H9 (cell line): ENCODE data around the gene BRSK1. TPM values are rescaled to one million over a fixed set of nuclear protein-coding genes. Genes with fewer than 3 reads are reported as not detected.

Source experiments
- DNase-seq: peaks from one replicate; pipeline ENCODE4 v3.0.0-alpha.2; 2017
- H2AFZ ChIP-seq: one replicate; pipeline ENCODE4 v1.6.1; 2013; ENCODE audit warnings: mild to moderate bottlenecking, low read length, control low read depth, moderate library complexity
- H2AK5ac ChIP-seq: 2 replicates; pipeline ENCODE4 v1.6.1; 2013; ENCODE audit warnings: low read length, control low read depth, mixed read lengths; ENCODE audit not compliant: insufficient read length
- H2BK120ac ChIP-seq: one replicate; pipeline ENCODE4 v1.6.1; 2013; ENCODE audit warnings: low read depth, mild to moderate bottlenecking, low read length, control low read depth, inconsistent platforms; ENCODE audit not compliant: poor library complexity, severe bottlenecking
- H2BK12ac ChIP-seq: 2 replicates; pipeline ENCODE4 v1.6.1; 2013; ENCODE audit warnings: low read length, control low read depth, mixed read lengths, low read depth; ENCODE audit not compliant: insufficient read length
- H2BK15ac ChIP-seq: 2 replicates; pipeline ENCODE4 v1.6.1; 2013; ENCODE audit warnings: low read depth, low read length, control low read depth
- H2BK20ac ChIP-seq: one replicate; pipeline ENCODE4 v1.6.1; 2013; ENCODE audit warnings: low read depth, mild to moderate bottlenecking, low read length, control low read depth, inconsistent platforms; ENCODE audit not compliant: poor library complexity, severe bottlenecking
- H2BK5ac ChIP-seq: 2 replicates; pipeline ENCODE4 v1.6.1; 2013; ENCODE audit warnings: low read length, control low read depth, mixed read lengths; ENCODE audit not compliant: insufficient read length
- H3K14ac ChIP-seq: 2 replicates; pipeline ENCODE4 v1.6.1; 2013; ENCODE audit warnings: low read length, control low read depth; ENCODE audit not compliant: insufficient read depth
- H3K18ac ChIP-seq: 2 replicates; pipeline ENCODE4 v1.6.1; 2013; ENCODE audit warnings: low read depth, mild to moderate bottlenecking, mixed read lengths, low read length, control low read depth; ENCODE audit not compliant: insufficient read length
- H3K23ac ChIP-seq: 2 replicates; pipeline ENCODE4 v1.6.1; 2013; ENCODE audit warnings: low read length, control low read depth, mixed read lengths, low read depth; ENCODE audit not compliant: insufficient read length
- H3K23me2 ChIP-seq: 2 replicates; pipeline ENCODE4 v1.6.1; 2013; ENCODE audit warnings: low read depth, mild to moderate bottlenecking, mixed read lengths, low read length, control low read depth; ENCODE audit not compliant: insufficient read length, poor library complexity, severe bottlenecking
- H3K27ac ChIP-seq: 2 replicates; pipeline ENCODE4 v1.5.1; 2013; ENCODE audit warnings: low read length, control low read depth, mixed read lengths, low read depth; ENCODE audit not compliant: insufficient read length
- H3K27me3 ChIP-seq: 2 replicates; pipeline ENCODE4 v1.6.1; 2013; ENCODE audit warnings: low read length, control low read depth, inconsistent platforms; ENCODE audit not compliant: insufficient read depth
- H3K4ac ChIP-seq: 2 replicates; pipeline ENCODE4 v1.6.1; 2013; ENCODE audit warnings: low read depth, mild to moderate bottlenecking, control low read depth, inconsistent platforms, low read length, moderate library complexity
- H3K4me1 ChIP-seq: 2 replicates; pipeline ENCODE4 v1.6.1; 2013; ENCODE audit warnings: low read length, control low read depth, inconsistent platforms; ENCODE audit not compliant: insufficient read depth
- H3K4me2 ChIP-seq: 2 replicates; pipeline ENCODE4 v1.6.1; 2013; ENCODE audit warnings: low read length, control low read depth, mixed read lengths; ENCODE audit not compliant: insufficient read length, insufficient read depth
- H3K56ac ChIP-seq: 2 replicates; pipeline ENCODE4 v1.6.1; 2013; ENCODE audit warnings: low read depth, mild to moderate bottlenecking, mixed read lengths, low read length, control low read depth; ENCODE audit not compliant: insufficient read length
- H3K79me1 ChIP-seq: 2 replicates; pipeline ENCODE4 v1.6.1; 2013; ENCODE audit warnings: low read depth, mild to moderate bottlenecking, moderate library complexity, low read length, control low read depth, inconsistent platforms; ENCODE audit not compliant: insufficient read depth, poor library complexity, severe bottlenecking
- H3K79me2 ChIP-seq: 2 replicates; pipeline ENCODE4 v1.6.1; 2013; ENCODE audit warnings: low read length, control low read depth, inconsistent platforms; ENCODE audit not compliant: insufficient read depth
- H3K9ac ChIP-seq: 2 replicates; pipeline ENCODE4 v1.6.1; 2013; ENCODE audit warnings: low read length, control low read depth, mixed read lengths; ENCODE audit not compliant: insufficient read length; ENCODE audit errors: extremely low read depth
- H3K9me3 ChIP-seq: one replicate; pipeline ENCODE4 v1.6.1; 2013; ENCODE audit warnings: low read depth, low read length, inconsistent platforms; ENCODE audit not compliant: control insufficient read depth
- H3T11ph ChIP-seq: one replicate; pipeline ENCODE4 v1.6.1; 2013; ENCODE audit warnings: mild to moderate bottlenecking, low read length, control low read depth, inconsistent platforms
- H4K20me1 ChIP-seq: one replicate; pipeline ENCODE4 v1.6.1; 2013; ENCODE audit not compliant: control insufficient read depth, insufficient read length, insufficient read depth
- H4K5ac ChIP-seq: 2 replicates; pipeline ENCODE4 v1.6.1; 2013; ENCODE audit warnings: low read depth, mild to moderate bottlenecking, mixed read lengths, low read length, control low read depth; ENCODE audit not compliant: insufficient read length
- H4K8ac ChIP-seq: replicated peaks from 2 replicates; pipeline ENCODE4 v1.6.1; 2013; ENCODE audit warnings: low read length, control low read depth, mixed read lengths, low read depth; ENCODE audit not compliant: insufficient read length
- H4K91ac ChIP-seq: 2 replicates; pipeline ENCODE4 v1.6.1; 2013; ENCODE audit warnings: low read depth, mild to moderate bottlenecking, moderate library complexity, mixed read lengths, low read length, control low read depth; ENCODE audit not compliant: insufficient read length
- H3K27ac Mint-ChIP-seq, 3 experiments: 2 replicates in 2 of 3; 3 replicates in 1 of 3; pipeline ENCODE4 v1.8.0; 2020 to 2021; ENCODE audit warnings: mixed read lengths in 3 of 3, mild to moderate bottlenecking in 1 of 3, moderate library complexity in 1 of 3
- H3K27me3 Mint-ChIP-seq: 2 replicates; pipeline ENCODE4 v1.8.0; 2021; ENCODE audit warnings: low read depth, mild to moderate bottlenecking, moderate library complexity, mixed read lengths
- H3K36me3 Mint-ChIP-seq, 3 experiments: 2 replicates in 2 of 3; 3 replicates in 1 of 3; pipeline ENCODE4 v1.8.0; 2020 to 2021; ENCODE audit warnings: low read depth in 3 of 3, mixed read lengths in 3 of 3; ENCODE audit not compliant: insufficient read depth in 1 of 3
- H3K4me1 Mint-ChIP-seq, 2 experiments: 2 replicates each; pipeline ENCODE4 v1.8.0; 2020; ENCODE audit warnings: mixed read lengths in 2 of 2
- H3K4me3 Mint-ChIP-seq, 2 experiments: 2 replicates in 1 of 2; 3 replicates in 1 of 2; pipeline ENCODE4 v1.8.0; 2020 to 2021; ENCODE audit warnings: mild to moderate bottlenecking in 2 of 2, mixed read lengths in 2 of 2, moderate library complexity in 1 of 2
- H3K9me3 Mint-ChIP-seq, 2 experiments: 2 replicates in 1 of 2; 3 replicates in 1 of 2; pipeline ENCODE4 v1.8.0; 2020; ENCODE audit warnings: mild to moderate bottlenecking in 2 of 2, mixed read lengths in 2 of 2, moderate library complexity in 1 of 2
- WGBS: extraction: QIAGEN DNeasy Blood & Tissue Kit; methylation state at CpG from one replicate; pipeline ENCODE4 v1.1.7; 2013; ENCODE audit warnings: missing lambda C conversion rate, low lambda C conversion rate, mixed read lengths; ENCODE audit not compliant: insufficient read length; ENCODE audit errors: extremely low coverage; 5-methylcytosine and 5-hydroxymethylcytosine counted together
- total RNA-seq: library from RNA; stranded (reverse); gene quantifications from 2 replicates; pipeline ENCODE4 v1.2.1, GENCODE V29; 2021
- TF ChIP-seq, protein P1 (sequence below): fragments of 200-600 bp; sonication (generic); conservative IDR thresholded peaks from 3 replicates; pipeline ENCODE4 v1.8.0; 2021; ENCODE audit warnings: antibody characterized with exemption, mild to moderate bottlenecking

The BRSK1 gene
- total RNA-seq, 1 experiment from 2014 or later = 43.5 TPM

DNA sequence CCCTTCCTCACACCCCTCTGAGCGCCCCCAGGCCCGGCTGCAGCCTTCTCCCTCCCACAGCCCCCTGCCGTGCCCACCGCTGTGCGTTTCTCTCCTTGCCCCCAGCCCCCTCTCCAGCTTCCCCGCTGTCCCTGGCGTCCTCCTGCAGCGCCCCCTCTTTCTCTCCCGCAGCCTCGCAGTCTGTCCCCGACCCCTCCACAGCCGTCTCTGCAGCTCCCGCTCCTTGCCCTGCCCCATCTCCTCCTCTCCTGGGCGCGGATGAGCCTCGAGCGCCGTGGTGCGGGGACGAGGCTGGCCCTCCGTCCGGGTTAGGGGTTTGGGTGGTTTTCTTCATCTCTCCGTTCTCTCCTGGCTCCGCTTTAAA is 57.0 kb downstream of the BRSK1 start:
- peak overlapping the region; percentile 74 for H3K4me2 ChIP-seq
- peak overlapping the region; percentile 59 to 95 (median 95); a peak in 6 of 7 replicates for H3K27ac Mint-ChIP-seq
- H3K18ac ChIP-seq = peak overlapping the region; percentile 66
- H4K5ac ChIP-seq = no peak overlapping the region
- DNase-seq = peak; percentile 57
- no peak overlapping the region for H4K91ac ChIP-seq
- no peak overlapping the region for H3K23ac ChIP-seq
- H2AK5ac ChIP-seq = no peak overlapping the region
- peaks cover 17% of the 10 kb centered on the region for H3K23me2 ChIP-seq
- no peak overlapping the region for H2BK5ac ChIP-seq
- no peaks in the 10 kb centered on the region for H3K9me3 ChIP-seq
- H3T11ph ChIP-seq = no peak overlapping the region
- no CpG with 5 or more reads among the region's 24 CpGs for WGBS
- no peak overlapping the region for H2BK15ac ChIP-seq
- peak overlapping the region; percentile 26; the same call in 1 of the 2 replicates for H3K14ac ChIP-seq
- H3K56ac ChIP-seq = no peak overlapping the region
- H3K79me1 ChIP-seq = no peaks in the 10 kb centered on the region
- no peak overlapping the region for H2AFZ ChIP-seq
- TF ChIP-seq, protein P1, sequence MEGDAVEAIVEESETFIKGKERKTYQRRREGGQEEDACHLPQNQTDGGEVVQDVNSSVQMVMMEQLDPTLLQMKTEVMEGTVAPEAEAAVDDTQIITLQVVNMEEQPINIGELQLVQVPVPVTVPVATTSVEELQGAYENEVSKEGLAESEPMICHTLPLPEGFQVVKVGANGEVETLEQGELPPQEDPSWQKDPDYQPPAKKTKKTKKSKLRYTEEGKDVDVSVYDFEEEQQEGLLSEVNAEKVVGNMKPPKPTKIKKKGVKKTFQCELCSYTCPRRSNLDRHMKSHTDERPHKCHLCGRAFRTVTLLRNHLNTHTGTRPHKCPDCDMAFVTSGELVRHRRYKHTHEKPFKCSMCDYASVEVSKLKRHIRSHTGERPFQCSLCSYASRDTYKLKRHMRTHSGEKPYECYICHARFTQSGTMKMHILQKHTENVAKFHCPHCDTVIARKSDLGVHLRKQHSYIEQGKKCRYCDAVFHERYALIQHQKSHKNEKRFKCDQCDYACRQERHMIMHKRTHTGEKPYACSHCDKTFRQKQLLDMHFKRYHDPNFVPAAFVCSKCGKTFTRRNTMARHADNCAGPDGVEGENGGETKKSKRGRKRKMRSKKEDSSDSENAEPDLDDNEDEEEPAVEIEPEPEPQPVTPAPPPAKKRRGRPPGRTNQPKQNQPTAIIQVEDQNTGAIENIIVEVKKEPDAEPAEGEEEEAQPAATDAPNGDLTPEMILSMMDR = no peak
- peaks cover 26 to 42% (median 41%) of the 10 kb centered on the region in 3 experiments; a peak in 6 of 7 replicates for H3K36me3 Mint-ChIP-seq
- H3K4me1 Mint-ChIP-seq = peaks cover 21 to 40% of the 10 kb centered on the region in 2 experiments
- no peaks in the 10 kb centered on the region for H4K20me1 ChIP-seq
- H3K9ac ChIP-seq = peak overlapping the region; percentile 6
- no peaks in the 10 kb centered on the region; the same call in 1 of the 2 replicates for H3K4me1 ChIP-seq
- H3K27me3 ChIP-seq = no peaks in the 10 kb centered on the region; the same call in 1 of the 2 replicates
- peaks cover 19% of the 10 kb centered on the region for H3K27me3 Mint-ChIP-seq
- H2BK120ac ChIP-seq = no peak overlapping the region
- no peaks in the 10 kb centered on the region for H3K79me2 ChIP-seq
- no peak overlapping the region for H2BK20ac ChIP-seq
- H2BK12ac ChIP-seq = no peak overlapping the region
- peak overlapping the region; percentile 84 to 96 for H3K4me3 Mint-ChIP-seq
- H3K4ac ChIP-seq = no peak overlapping the region
- H3K27ac ChIP-seq = no peak overlapping the region
- no peak overlapping the region for H4K8ac ChIP-seq
- no peaks in the 10 kb centered on the region; a peak in 1 of 5 replicates for H3K9me3 Mint-ChIP-seq
